NK-92 (cell line): ENCODE results near the gene RPS6KA4.
"Not testable (repeated sequence)": the region's sequence is repeated elsewhere in the genome, so short reads cannot be mapped to it uniquely, and the experiment has no call there.

Experiments
- DNase-seq: peaks from one replicate; lab custom pipeline; 2025; ENCODE audit not compliant: unreplicated experiment; lab: John Stamatoyannopoulos, UW

RPS6KA4 gene

GRCh38 chr11:64415996-64416728 is 57.2 kb downstream of the RPS6KA4 start:
- DNase-seq: no peak

- not testable (repeated sequence) for DNase-seq
Observed at GRCh38 chr11:64418233-64418632, 59.3 kb downstream of the RPS6KA4 start.

GRCh38 chr11:64419257-64419790 is 60.4 kb downstream of the RPS6KA4 start:
- DNase-seq: no peak

- no peak for DNase-seq
Observed at GRCh38 chr11:64419818-64420485, 61.0 kb downstream of the RPS6KA4 start.
